Endothelial cell of umbilical vein (primary cell): ENCODE measurements around the gene FYCO1. TPM values are rescaled to one million over a fixed set of nuclear protein-coding genes. Genes with fewer than 3 reads are reported as not detected.

Source experiments
- BruUV-seq: library from RNA; stranded (reverse); fragments of 400-500 nt; replicated peaks from 2 replicates; lab custom pipeline; 2021; lab: Mats Ljungman, UMichigan
- CTCF ChIA-PET: fragments of 300-600, 350-600 bp; sonication (Branson Sonifier 250); formaldehyde crosslinking; loops from one replicate; lab custom pipeline; 2021; ENCODE audit warnings: antibody characterized with exemption, inconsistent platforms; lab: Charles Lee
- POLR2A ChIA-PET: fragments of 300-600, 350-600 bp; sonication (Branson Sonifier 250); formaldehyde crosslinking; loops from one replicate; lab custom pipeline; 2021; ENCODE audit warnings: antibody characterized with exemption, inconsistent platforms; lab: Charles Lee
- DNase-seq: peaks from one replicate; pipeline ENCODE4 v3.0.0-alpha.2; 2011; ENCODE audit warnings: low read depth, low spot score
- FAIRE-seq: peaks from 2 replicates; lab custom pipeline; 2011; peaks lifted over from hg19 to GRCh38; lab: Jason Lieb, UNC
- H2AFZ ChIP-seq: 2 replicates; pipeline ENCODE4 v1.6.0; 2012; ENCODE audit warnings: low read depth, low read length, control low read depth, inconsistent platforms
- H3K27ac ChIP-seq: 2 replicates; pipeline ENCODE4 v1.5.1; 2011; ENCODE audit warnings: low read depth, mild to moderate bottlenecking, control low read depth, low read length, moderate library complexity; ENCODE audit not compliant: insufficient read depth
- H3K27me3 ChIP-seq, 2 experiments: 2 replicates each; pipeline versions ENCODE4 v1.6.0 to v1.6.1; 2011; ENCODE audit warnings: low read length in 2 of 2, mixed read lengths in 1 of 2; ENCODE audit not compliant: control insufficient read depth in 2 of 2, insufficient read depth in 2 of 2
- H3K36me3 ChIP-seq, 2 experiments: 2 replicates in 1 of 2; 3 replicates in 1 of 2; pipeline ENCODE4 v1.5.1; 2011; ENCODE audit warnings: low read length in 2 of 2, mild to moderate bottlenecking in 1 of 2, moderate library complexity in 1 of 2; ENCODE audit not compliant: control insufficient read depth in 2 of 2, insufficient read depth in 2 of 2; ENCODE audit errors: extremely low read depth in 1 of 2
- H3K4me1 ChIP-seq: 3 replicates; pipeline ENCODE4 v1.5.1; 2011; ENCODE audit warnings: mild to moderate bottlenecking, low read length; ENCODE audit not compliant: control insufficient read depth, insufficient read depth; ENCODE audit errors: extremely low read depth
- H3K4me2 ChIP-seq: 2 replicates; pipeline ENCODE4 v1.6.1; 2011; ENCODE audit warnings: low read length, control low read depth, mixed read lengths; ENCODE audit not compliant: insufficient read depth
- H3K4me3 ChIP-seq, 3 experiments: fragments of 200-600 bp in 1 of 3; sonication (generic), shearing (Covaris generic) in 1 of 3; replicated peaks in 1 of 3; 2 replicates each; pipeline ENCODE4 v1.5.1; 2011 to 2016; ENCODE audit warnings: control low read depth in 3 of 3, low read length in 3 of 3, mild to moderate bottlenecking in 2 of 3, inconsistent platforms in 1 of 3, low read depth in 1 of 3, moderate library complexity in 1 of 3; ENCODE audit not compliant: insufficient read depth in 1 of 3
- H3K79me2 ChIP-seq: 2 replicates; pipeline ENCODE4 v1.6.0; 2012; ENCODE audit warnings: low read length, inconsistent platforms; ENCODE audit not compliant: control insufficient read depth, insufficient read depth
- H3K9ac ChIP-seq: replicated peaks from 2 replicates; pipeline ENCODE3; 2011; ENCODE audit warnings: low read length, control low read depth; ENCODE audit not compliant: insufficient read depth; ENCODE audit errors: extremely low read depth
- H3K9me1 ChIP-seq: replicated peaks from 3 replicates; pipeline ENCODE4 v1.6.0; 2011; ENCODE audit warnings: mild to moderate bottlenecking, low read length; ENCODE audit not compliant: control insufficient read depth, insufficient read depth; ENCODE audit errors: extremely low read depth
- H3K9me3 ChIP-seq: replicated peaks from 2 replicates; pipeline ENCODE4 v1.5.1; 2012; ENCODE audit warnings: low read length, inconsistent platforms; ENCODE audit not compliant: control insufficient read depth, insufficient read depth
- H4K20me1 ChIP-seq: replicated peaks from 2 replicates; pipeline ENCODE3; 2011; ENCODE audit warnings: mild to moderate bottlenecking, low read length; ENCODE audit not compliant: control insufficient read depth, insufficient read depth; ENCODE audit errors: extremely low read depth
- CTCF ChIP-seq, 2 donors: IDR thresholded peaks; 1 replicate in 1 of 2; 2 replicates in 1 of 2; pipeline ENCODE4 v1.5.1; 2011; ENCODE audit warnings: low read length in 2 of 2, mild to moderate bottlenecking in 2 of 2, moderate library complexity in 2 of 2, control low read depth in 1 of 2, inconsistent platforms in 1 of 2, low read depth in 1 of 2; ENCODE audit not compliant: insufficient read depth in 1 of 2; ENCODE audit errors: extremely low read depth in 1 of 2
- EZH2 ChIP-seq: IDR thresholded peaks from 2 replicates; pipeline ENCODE4 v1.6.1; 2012; ENCODE audit warnings: borderline replicate concordance, low read depth, mild to moderate bottlenecking, moderate library complexity, low read length, inconsistent platforms; ENCODE audit not compliant: severe bottlenecking
- GATA2 ChIP-seq: IDR thresholded peaks from 2 replicates; pipeline ENCODE4 v1.7.0; 2011; ENCODE audit warnings: low read depth, mild to moderate bottlenecking, moderate library complexity, mixed read lengths, low read length; ENCODE audit not compliant: insufficient read length, insufficient read depth
- POLR2AphosphoS5 ChIP-seq: IDR thresholded peaks from 2 replicates; pipeline ENCODE4 v1.6.1; 2012; ENCODE audit warnings: low read depth, mild to moderate bottlenecking, control low read depth, low read length, moderate library complexity; ENCODE audit not compliant: insufficient read depth
- dilution Hi-C: fragments of 300-500 bp; cut with MboI; formaldehyde crosslinking; loops from one replicate; pipeline ENCODE4 v1.15.0; 2019; ENCODE audit warnings: low sequenced_read_pairs; ENCODE audit not compliant: extremely low pct_ligation_motif_present
- intact Hi-C: fragments of 100-400 bp; cut with micrococcal nuclease; formaldehyde crosslinking; loops from one replicate; pipeline ENCODE4 v1.10.0; 2022
- polyA plus RNA-seq, 4 experiments: library from polyadenylated mRNA; depleted of rRNA in 3 of 4; stranded (reverse) in 3 of 4; unstranded in 1 of 4; fragments of >200 nt; gene quantifications; 2 replicates each; pipeline versions ENCODE4 v1.2.1 to v1.2.3, GENCODE V29; 2011 to 2012; ENCODE audit warnings: missing spikeins in 1 of 4
- total RNA-seq: library from RNA; stranded (reverse); gene quantifications from 2 replicates; pipeline ENCODE4 v1.2.3, GENCODE V29; 2021

The FYCO1 gene
- total and polyA plus RNA-seq, 2 donors (not counting 3 experiments of a cell fraction or from before 2014, with no cell fraction given): 13.9 to 20.8 TPM

- ChIA-PET CTCF (interaction anchor here (0.5 to 5.0 kb wide), 33 partner anchors 8 to 549 kb away, joined by 3 to 212 read pairs (median 4); partner anchors contain the start of gene LZTFL1), POLR2A (no interaction called here)
- Histone ChIP-seq H3K4me1 (no peaks in the 10 kb centered on the region), H4K20me1 (no peaks in the 10 kb centered on the region), H3K4me2 (no peak overlapping the region), H3K9me1 (no peaks in the 10 kb centered on the region), H3K9me3 (no peaks in the 10 kb centered on the region), H3K36me3 (peaks cover 0 to 2% of the 10 kb centered on the region in 2 experiments), H2AFZ (no peak overlapping the region), H3K27me3 (no peaks in the 10 kb centered on the region), H3K9ac (no peak overlapping the region), H3K79me2 (no peaks in the 10 kb centered on the region), H3K27ac (no peak overlapping the region), H3K4me3 (no peak overlapping the region)
- TF ChIP-seq GATA2 (no peak), CTCF (IDR thresholded peaks at IDR 0.05; ENCODE audit: extremely low read depth in 1 of 2, insufficient read depth in 1 of 2, low read depth in 1 of 2, low read length in 2 of 2) (no peak), EZH2 (no peak)
- dilution Hi-C loops: no loop called here
- FAIRE-seq (no peak), DNase-seq (no peak)
- intact Hi-C loops: loop anchor here (2.0 kb wide), 2 partner anchors 55 to 439 kb away; partner anchors contain the start of gene FYCO1
- BruUV-seq: no TSS peak
Observed at GRCh38 chr3:45939341-45939771, 56.3 kb downstream of the FYCO1 start.

- no peak overlapping the region for H3K4me2 ChIP-seq
- intact Hi-C loops (loop anchor here (1.0 to 2.0 kb wide), 4 partner anchors 56 to 488 kb away; partner anchors contain the start of gene FYCO1), dilution Hi-C loops (no loop called here)
- peaks cover 0 to 2% of the 10 kb centered on the region in 2 experiments for H3K36me3 ChIP-seq
- DNase-seq (peak; percentile 86), FAIRE-seq (peak; percentile 96)
- no peak overlapping the region for H3K9ac ChIP-seq
- no peaks in the 10 kb centered on the region for H4K20me1 ChIP-seq
- no peak overlapping the region for H2AFZ ChIP-seq
- no peaks in the 10 kb centered on the region for H3K27me3 ChIP-seq
- no peaks in the 10 kb centered on the region for H3K9me3 ChIP-seq
- H3K27ac ChIP-seq: no peak overlapping the region
- no peaks in the 10 kb centered on the region for H3K79me2 ChIP-seq
- H3K9me1 ChIP-seq: no peaks in the 10 kb centered on the region
- CTCF ChIA-PET: interaction anchor here (0.5 to 5.0 kb wide), 39 partner anchors 9 to 962 kb away, joined by 3 to 212 read pairs (median 4); partner anchors contain the start of gene LZTFL1
- no TSS peak for BruUV-seq
- TF ChIP-seq CTCF (IDR thresholded peaks at IDR 0.05; ENCODE audit: extremely low read depth in 1 of 2, insufficient read depth in 1 of 2, low read depth in 1 of 2, low read length in 2 of 2): peak; percentile 90 to 93
- no peak for TF ChIP-seq POLR2AphosphoS5
- POLR2A ChIA-PET: no interaction called here
- H3K4me3 ChIP-seq: no peak overlapping the region
- H3K4me1 ChIP-seq: no peaks in the 10 kb centered on the region
Observed at GRCh38 chr3:45938864-45939263, 56.8 kb downstream of the FYCO1 start.
